ENCODE results near the gene P2RX7. TPM values are rescaled to one million over a fixed set of nuclear protein-coding genes. Genes with fewer than 3 reads are reported as not detected.
A peak's percentile ranks its signal among the peaks of the same experiment; 100 is the strongest.

P2RX7 gene
- total and polyA plus RNA-seq, 8 donors = 0.77 to 8.8 (median 1.4) TPM

- FAIRE-seq = no peak
- intact Hi-C loops (cut with DNase I) = no loop called here
- 94% methylated on average over 9 of the region's 9 CpGs for WGBS, 2 donors
Observed at GRCh38 chr12:121189131-121189530, 56.5 kb downstream of the P2RX7 start.

GRCh38 chr12:121189619-121190155, 57.0 kb downstream of the P2RX7 start:
- Histone ChIP-seq H3K4me3 (no peak overlapping the region), H3K27ac (no peak overlapping the region), H3K9me3 (no peaks in the 10 kb centered on the region), H3K4me1 (no peaks in the 10 kb centered on the region), H3K27me3 (no peaks in the 10 kb centered on the region), H3K36me3 (no peaks in the 10 kb centered on the region)
- FAIRE-seq (no peak), DNase-seq (no peak), ATAC-seq (peak in 1 of 4 donors; percentile 10)
- TF ChIP-seq CTCF (IDR thresholded peaks at IDR 0.05) = no peak
- WGBS, 2 donors = 84 to 92% methylated on average over 9 of the region's 9 CpGs
- intact Hi-C loops (cut with DNase I) = no loop called here

More at GRCh38 chr12:121189131-121189530, 56.5 kb downstream of the P2RX7 start:
- Histone ChIP-seq H3K36me3 (no peaks in the 10 kb centered on the region), H3K27ac (no peak overlapping the region), H3K9me3 (no peaks in the 10 kb centered on the region), H3K27me3 (no peaks in the 10 kb centered on the region), H3K4me3 (no peak overlapping the region), H3K4me1 (no peaks in the 10 kb centered on the region)
- no peak for DNase-seq
- ATAC-seq = no peak
- no peak for TF ChIP-seq CTCF (IDR thresholded peaks at IDR 0.05)

- no peak for DNase-seq
- Histone ChIP-seq H3K36me3 (no peaks in the 10 kb centered on the region), H3K27me3 (no peaks in the 10 kb centered on the region), H3K4me1 (no peaks in the 10 kb centered on the region), H3K4me3 (no peak overlapping the region), H3K9me3 (no peaks in the 10 kb centered on the region), H3K27ac (peak overlapping the region in 2 of 4 donors; percentile 16 to 37)
- 52 to 60% methylated on average over 2 of the region's 2 CpGs for WGBS, 2 donors
- ATAC-seq = peak in 3 of 4 donors; percentile 29 to 80 (median 72)
- intact Hi-C loops (cut with DNase I) = no loop called here
- no peak for FAIRE-seq
- TF ChIP-seq CTCF (IDR thresholded peaks at IDR 0.05) = no peak
Observed at GRCh38 chr12:121190523-121191031, 57.9 kb downstream of the P2RX7 start.

GRCh38 chr12:121191151-121191550, 58.5 kb downstream of the P2RX7 start:
- Histone ChIP-seq H3K4me1 (no peaks in the 10 kb centered on the region), H3K27ac (peak overlapping the region in 2 of 4 donors; percentile 16 to 37), H3K27me3 (no peaks in the 10 kb centered on the region), H3K4me3 (no peak overlapping the region), H3K9me3 (no peaks in the 10 kb centered on the region), H3K36me3 (no peaks in the 10 kb centered on the region)
- 80 to 94% methylated on average over 3 of the region's 3 CpGs for WGBS, 2 donors
- no peak for TF ChIP-seq CTCF (IDR thresholded peaks at IDR 0.05)
- DNase-seq (no peak), ATAC-seq (no peak), FAIRE-seq (no peak)
- intact Hi-C loops (cut with DNase I) = no loop called here

GRCh38 chr12:121196902-121197301, 64.2 kb downstream of the P2RX7 start:
- no peak overlapping the region for H3K27ac ChIP-seq
- no peaks in the 10 kb centered on the region for H3K27me3 ChIP-seq
- peak in 3 of 4 donors; percentile 15 to 77 (median 63) for ATAC-seq
- no peaks in the 10 kb centered on the region for H3K36me3 ChIP-seq
- no peak for FAIRE-seq
- TF ChIP-seq CTCF (IDR thresholded peaks at IDR 0.05) = no peak
- DNase-seq = no peak
- intact Hi-C loops (cut with DNase I) = no loop called here
- no peak overlapping the region for H3K4me3 ChIP-seq
- 84 to 88% methylated on average over 6 of the region's 6 CpGs for WGBS, 2 donors
- H3K4me1 ChIP-seq = no peaks in the 10 kb centered on the region
- no peaks in the 10 kb centered on the region for H3K9me3 ChIP-seq

Data from pancreas (tissue), 10 donors.